Measurements from ENCODE around the gene ALDH1L1.
A peak's percentile ranks its signal among the peaks of the same experiment; 100 is the strongest.
"Not testable (repeated sequence)": the region's sequence is repeated elsewhere in the genome, so short reads cannot be mapped to it uniquely, and the experiment has no call there.

The ALDH1L1 gene

GRCh38 chr3:126103121-126104027 lies 77.0 kb downstream of the ALDH1L1 start:
- no peak for DNase-seq

GRCh38 chr3:126102530-126102951 lies 77.8 kb downstream of the ALDH1L1 start:
- DNase-seq, result no peak

GRCh38 chr3:126102011-126102410 lies 78.4 kb downstream of the ALDH1L1 start:
- no peak for DNase-seq

- no peak for DNase-seq
Measured at GRCh38 chr3:126101521-126101982, 78.8 kb downstream of the ALDH1L1 start.

- no peak for DNase-seq
Measured at GRCh38 chr3:126100634-126101301, 79.6 kb downstream of the ALDH1L1 start.

- no peak for DNase-seq
Measured at GRCh38 chr3:126100269-126100633, 80.1 kb downstream of the ALDH1L1 start.

GRCh38 chr3:126098391-126098858 lies 82.0 kb downstream of the ALDH1L1 start:
- DNase-seq, result no peak

GRCh38 chr3:126097801-126098200 lies 82.6 kb downstream of the ALDH1L1 start:
- DNase-seq, result no peak

- not testable (repeated sequence) for DNase-seq
Measured at GRCh38 chr3:126096274-126096673, 84.1 kb downstream of the ALDH1L1 start.

- not testable (repeated sequence) for DNase-seq
Measured at GRCh38 chr3:126092128-126092527, 88.3 kb downstream of the ALDH1L1 start.

GRCh38 chr3:126087552-126088175 lies 92.7 kb downstream of the ALDH1L1 start:
- no peak for DNase-seq

- no peak for DNase-seq
Measured at GRCh38 chr3:126085841-126086240, 94.5 kb downstream of the ALDH1L1 start.

- no peak for DNase-seq
Measured at GRCh38 chr3:126085276-126085675, 95.1 kb downstream of the ALDH1L1 start.

- no peak for DNase-seq
Measured at GRCh38 chr3:126084768-126085180, 95.6 kb downstream of the ALDH1L1 start.

- DNase-seq, result peak; percentile 77
Measured at GRCh38 chr3:126083913-126084767, 96.2 kb downstream of the ALDH1L1 start, which contains the start of gene SLC41A3. Gene SLC41A3, minus strand, starts transcription at chr3:126084124. Its CDS starts 15,905 bp downstream, at chr3:126068219.

- peak; percentile 44 for DNase-seq
Measured at GRCh38 chr3:126083511-126083912, 96.9 kb downstream of the ALDH1L1 start.

- DNase-seq, result no peak
Measured at GRCh38 chr3:126083138-126083445, 97.3 kb downstream of the ALDH1L1 start.

GRCh38 chr3:126082362-126083137 lies 97.8 kb downstream of the ALDH1L1 start:
- no peak for DNase-seq

- no peak for DNase-seq
Measured at GRCh38 chr3:126081618-126082361, 98.6 kb downstream of the ALDH1L1 start.

- no peak for DNase-seq
Measured at GRCh38 chr3:126080970-126081369, 99.4 kb downstream of the ALDH1L1 start.

GRCh38 chr3:126078866-126079265 lies 101.5 kb downstream of the ALDH1L1 start:
- no peak for DNase-seq
